ENCODE measurements around the gene GTF2H3. TPM values are rescaled to one million over a fixed set of nuclear protein-coding genes. Genes with fewer than 3 reads are reported as not detected.

Gene GTF2H3
- total RNA-seq, 1 donor from 2014 or later = 44.1 TPM

Other genes starting within 250 kb of the GTF2H3 start
- 44.4 TPM for gene KMT5A, start 249.7 kb upstream of the GTF2H3 start, total RNA-seq
- gene RILPL2, start 197.1 kb upstream of the GTF2H3 start, total RNA-seq = 7.8 TPM
- gene SNRNP35, start 175.7 kb upstream of the GTF2H3 start, total RNA-seq = 24.1 TPM
- gene RILPL1, start 100.1 kb upstream of the GTF2H3 start, total RNA-seq = 20.2 TPM
- 261 TPM for gene TMED2, start 49.3 kb upstream of the GTF2H3 start, total RNA-seq
- gene DDX55, start 31.7 kb upstream of the GTF2H3 start, total RNA-seq = 36.8 TPM
- gene EIF2B1, start 143 bp upstream of the GTF2H3 start, total RNA-seq = 58.0 TPM
- 16.8 TPM for gene TCTN2, start 37.3 kb downstream of the GTF2H3 start, total RNA-seq
- gene ATP6V0A2, start 78.5 kb downstream of the GTF2H3 start, total RNA-seq = 32.7 TPM
- gene DNAH10, start 128.5 kb downstream of the GTF2H3 start, total RNA-seq = 0.60 TPM

All from ureter (tissue), 1 donor.